Prostate gland (tissue), 2 donors: ENCODE results near the gene GMPS.

Experiments
- POLR2A ChIP-seq: fragments of 450-650 bp; IDR thresholded peaks from one replicate; pipeline ENCODE4 v1.6.1; 2016; ENCODE audit warnings: antibody characterized with exemption, mild to moderate bottlenecking
- POLR2AphosphoS5 ChIP-seq: sonication (generic); formaldehyde crosslinking; IDR thresholded peaks from one replicate; pipeline ENCODE4 v1.6.1; 2017; ENCODE audit warnings: antibody characterized with exemption
- TF ChIP-seq, protein P1 (sequence below), 4 experiments: fragments of 200-600 bp in 2 of 4; fragments of 450-650 bp in 2 of 4; sonication (generic) in 2 of 4; IDR thresholded peaks; 1 replicate in 3 of 4; 2 replicates in 1 of 4; pipeline ENCODE4 v1.5.1; 2016 to 2019; ENCODE audit warnings: antibody characterized with exemption in 4 of 4, mild to moderate bottlenecking in 2 of 4, moderate library complexity in 2 of 4

DNA sequence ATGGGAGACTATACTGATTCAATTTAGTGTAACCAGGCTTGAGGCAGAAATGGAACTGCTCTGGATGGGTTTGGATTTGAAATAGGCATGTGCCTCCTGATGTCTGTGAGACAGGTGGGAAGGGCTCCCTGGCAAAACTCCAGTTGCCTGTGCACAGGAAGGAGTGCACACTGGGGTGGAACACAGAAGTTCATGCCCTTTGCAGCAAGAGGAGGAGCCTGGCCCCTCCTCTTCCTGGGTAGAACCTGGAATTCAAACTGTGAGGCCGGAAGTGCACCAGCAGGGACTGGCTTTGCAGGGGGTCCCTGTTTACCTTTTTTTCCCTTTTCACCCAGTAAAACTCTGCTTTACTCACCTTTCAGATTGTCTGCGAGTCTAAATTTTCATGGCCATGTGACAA is 99.9 kb downstream of the GMPS start:
- TF ChIP-seq, protein P1, sequence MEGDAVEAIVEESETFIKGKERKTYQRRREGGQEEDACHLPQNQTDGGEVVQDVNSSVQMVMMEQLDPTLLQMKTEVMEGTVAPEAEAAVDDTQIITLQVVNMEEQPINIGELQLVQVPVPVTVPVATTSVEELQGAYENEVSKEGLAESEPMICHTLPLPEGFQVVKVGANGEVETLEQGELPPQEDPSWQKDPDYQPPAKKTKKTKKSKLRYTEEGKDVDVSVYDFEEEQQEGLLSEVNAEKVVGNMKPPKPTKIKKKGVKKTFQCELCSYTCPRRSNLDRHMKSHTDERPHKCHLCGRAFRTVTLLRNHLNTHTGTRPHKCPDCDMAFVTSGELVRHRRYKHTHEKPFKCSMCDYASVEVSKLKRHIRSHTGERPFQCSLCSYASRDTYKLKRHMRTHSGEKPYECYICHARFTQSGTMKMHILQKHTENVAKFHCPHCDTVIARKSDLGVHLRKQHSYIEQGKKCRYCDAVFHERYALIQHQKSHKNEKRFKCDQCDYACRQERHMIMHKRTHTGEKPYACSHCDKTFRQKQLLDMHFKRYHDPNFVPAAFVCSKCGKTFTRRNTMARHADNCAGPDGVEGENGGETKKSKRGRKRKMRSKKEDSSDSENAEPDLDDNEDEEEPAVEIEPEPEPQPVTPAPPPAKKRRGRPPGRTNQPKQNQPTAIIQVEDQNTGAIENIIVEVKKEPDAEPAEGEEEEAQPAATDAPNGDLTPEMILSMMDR (IDR thresholded peaks at IDR 0.05), result no peak
- no peak for TF ChIP-seq POLR2AphosphoS5
- no peak for TF ChIP-seq POLR2A
